ENCODE measurements around the gene SEMA6C. TPM values are rescaled to one million over a fixed set of nuclear protein-coding genes. Genes with fewer than 3 reads are reported as not detected.

Gene SEMA6C
- total and polyA plus RNA-seq, 11 donors: 16.4 to 97.1 (median 50.8) TPM

- H3K4me1 ChIP-seq: peaks cover 0 to 27% (median 3%) of the 10 kb centered on the region in 12 donors
- H3K27ac ChIP-seq: peak overlapping the region in 10 of 12 donors; percentile 20 to 72 (median 50)
- ATAC-seq: peak; percentile 27 to 60 (median 44)
- intact Hi-C loops (cut with DNase I): no loop called here
- peak overlapping the region in 10 of 12 donors; percentile 21 to 61 (median 46) for H3K4me3 ChIP-seq
- TF ChIP-seq POLR2A (IDR thresholded peaks at IDR 0.05) (no peak), CTCF (IDR thresholded peaks at IDR 0.05) (no peak)
- no peaks in the 10 kb centered on the region for H3K9me3 ChIP-seq
- DNase-seq: peak in 1 of 5 donors; percentile 35
- H3K36me3 ChIP-seq: peaks cover 2 to 49% (median 34%) of the 10 kb centered on the region in 9 donors
- 49 to 67% (median 56%) methylated on average over 36 to 39 of the region's 39 CpGs for WGBS, 4 donors
- no peaks in the 10 kb centered on the region for H3K27me3 ChIP-seq
Measured at GRCh38 chr1:151131701-151132334, 14.6 kb downstream of the SEMA6C start.

- WGBS, 4 donors: 22 to 42% (median 26%) methylated on average over 30 to 45 of the region's 45 CpGs
- DNase-seq: peak; percentile 84 to 91 (median 87)
- H3K36me3 ChIP-seq: peaks cover 0 to 42% (median 27%) of the 10 kb centered on the region in 9 donors
Measured at GRCh38 chr1:151130987-151131586, 15.3 kb downstream of the SEMA6C start.

GRCh38 chr1:151128800-151129199, 17.6 kb downstream of the SEMA6C start:
- TF ChIP-seq POLR2A (IDR thresholded peaks at IDR 0.05) (no peak), CTCF (IDR thresholded peaks at IDR 0.05) (no peak)
- no peaks in the 10 kb centered on the region for H3K9me3 ChIP-seq
- no peak overlapping the region for H3K4me3 ChIP-seq
- 46 to 62% (median 47%) methylated on average over 6 of the region's 6 CpGs for WGBS, 4 donors
- H3K36me3 ChIP-seq: peaks cover 0 to 31% (median 10%) of the 10 kb centered on the region in 9 donors
- H3K27ac ChIP-seq: no peak overlapping the region
- intact Hi-C loops (cut with DNase I): no loop called here
- no peaks in the 10 kb centered on the region for H3K27me3 ChIP-seq
- no peak for DNase-seq
- no peak for ATAC-seq
- peaks cover 0 to 27% (median 3%) of the 10 kb centered on the region in 12 donors for H3K4me1 ChIP-seq

More at GRCh38 chr1:151130987-151131586, 15.3 kb downstream of the SEMA6C start:
- Histone ChIP-seq H3K27me3 (no peaks in the 10 kb centered on the region), H3K4me1 (peaks cover 0 to 27% (median 3%) of the 10 kb centered on the region in 12 donors), H3K27ac (peak overlapping the region in 10 of 12 donors; percentile 20 to 72 (median 50)), H3K4me3 (peak overlapping the region in 10 of 12 donors; percentile 21 to 61 (median 46)), H3K9me3 (no peaks in the 10 kb centered on the region)
- peak in 4 of 12 donors; percentile 5 to 22 (median 18) for TF ChIP-seq CTCF (IDR thresholded peaks at IDR 0.05)
- peak in 1 of 2 donors; percentile 35 for TF ChIP-seq POLR2A (IDR thresholded peaks at IDR 0.05)
- intact Hi-C loops (cut with DNase I): no loop called here
- peak; percentile 85 to 91 (median 88) for ATAC-seq

GRCh38 chr1:151124763-151125403, 21.5 kb downstream of the SEMA6C start:
- 71 to 77% (median 75%) methylated on average over 5 of the region's 5 CpGs for WGBS, 4 donors
- Histone ChIP-seq H3K4me3 (no peak overlapping the region), H3K9me3 (no peaks in the 10 kb centered on the region), H3K27ac (no peak overlapping the region), H3K4me1 (peaks cover 0 to 4% (median 0%) of the 10 kb centered on the region in 12 donors), H3K36me3 (peaks cover 0 to 56% (median 19%) of the 10 kb centered on the region in 9 donors), H3K27me3 (no peaks in the 10 kb centered on the region)
- ATAC-seq (no peak), DNase-seq (no peak)
- intact Hi-C loops (cut with DNase I): loop anchor here in 1 of 10 donors (5.0 kb wide), 1 partner anchor 32 kb away; the partner anchor contains the start of gene TNFAIP8L2
- no peak for TF ChIP-seq POLR2A (IDR thresholded peaks at IDR 0.05)
- no peak for TF ChIP-seq CTCF (IDR thresholded peaks at IDR 0.05)
